CD14-positive monocyte (primary cell): ENCODE data around the gene EXD3. TPM values are rescaled to one million over a fixed set of nuclear protein-coding genes. Genes with fewer than 3 reads are reported as not detected.

Source experiments
- DNase-seq, 3 donors: peaks; one replicate each; pipeline ENCODE4 v3.0.0-alpha.2; 2011 to 2022
- H2AFZ ChIP-seq: 2 replicates; pipeline ENCODE4 v1.6.0; 2012; ENCODE audit warnings: mild to moderate bottlenecking, low read depth, low read length, inconsistent platforms; ENCODE audit not compliant: insufficient read depth, poor library complexity, severe bottlenecking
- H3K27ac ChIP-seq, 2 donors: 1 replicate in 1 of 2; 2 replicates in 1 of 2; pipeline ENCODE4 v1.5.1; 2012 to 2013; ENCODE audit warnings: low read length in 2 of 2, control low read depth in 1 of 2, inconsistent platforms in 1 of 2, low read depth in 1 of 2, mild to moderate bottlenecking in 1 of 2
- H3K27me3 ChIP-seq, 2 donors: one replicate each; pipeline versions ENCODE4 v1.6.0 to v1.6.1; 2011 to 2013; ENCODE audit warnings: low read length in 2 of 2; ENCODE audit not compliant: control insufficient read depth in 2 of 2, insufficient read depth in 2 of 2
- H3K36me3 ChIP-seq, 2 donors: replicated peaks in 1 of 2; 1 replicate in 1 of 2; 2 replicates in 1 of 2; pipeline versions ENCODE4 v1.5.1 to v1.6.1; 2012 to 2013; ENCODE audit warnings: low read length in 2 of 2, control low read depth in 1 of 2, inconsistent platforms in 1 of 2, mild to moderate bottlenecking in 1 of 2; ENCODE audit not compliant: insufficient read depth in 2 of 2, control insufficient read depth in 1 of 2
- H3K4me1 ChIP-seq, 2 donors: 1 replicate in 1 of 2; 2 replicates in 1 of 2; pipeline versions ENCODE4 v1.5.1 to v1.6.1; 2012 to 2013; ENCODE audit warnings: low read length in 2 of 2, control low read depth in 1 of 2, inconsistent platforms in 1 of 2, mild to moderate bottlenecking in 1 of 2, moderate library complexity in 1 of 2; ENCODE audit not compliant: insufficient read depth in 2 of 2, control insufficient read depth in 1 of 2
- H3K4me2 ChIP-seq: replicated peaks from 2 replicates; pipeline ENCODE3; 2012; ENCODE audit warnings: low read length, moderate library complexity, mild to moderate bottlenecking; ENCODE audit not compliant: poor library complexity, severe bottlenecking; ENCODE audit errors: extremely low read depth
- H3K4me3 ChIP-seq, 3 experiments: fragments of 200-600 bp in 1 of 3; sonication (generic) in 1 of 3; replicated peaks in 1 of 3; 1 replicate in 2 of 3; 2 replicates in 1 of 3; pipeline ENCODE4 v1.5.1; 2011 to 2013; ENCODE audit warnings: low read length in 3 of 3, mild to moderate bottlenecking in 3 of 3, control low read depth in 2 of 3, low read depth in 2 of 3, inconsistent platforms in 1 of 3, moderate library complexity in 1 of 3
- H3K79me2 ChIP-seq: 2 replicates; pipeline ENCODE4 v1.6.0; 2012; ENCODE audit warnings: mild to moderate bottlenecking, control low read depth, inconsistent platforms, low read length, moderate library complexity; ENCODE audit not compliant: insufficient read depth
- H3K9ac ChIP-seq: 2 replicates; pipeline ENCODE4 v1.6.0; 2017; ENCODE audit warnings: low read length, mild to moderate bottlenecking; ENCODE audit not compliant: insufficient read depth, poor library complexity, severe bottlenecking
- H3K9me3 ChIP-seq, 2 donors: replicated peaks in 1 of 2; 1 replicate in 1 of 2; 2 replicates in 1 of 2; pipeline versions ENCODE4 v1.5.1 to v1.6.1; 2012 to 2013; ENCODE audit warnings: low read length in 2 of 2, control low read depth in 1 of 2; ENCODE audit not compliant: control insufficient read depth in 1 of 2, insufficient read depth in 1 of 2
- H4K20me1 ChIP-seq: 2 replicates; pipeline ENCODE4 v1.6.0; 2012; ENCODE audit warnings: mild to moderate bottlenecking, low read length, control low read depth, moderate library complexity; ENCODE audit not compliant: insufficient read depth
- H3K27ac Mint-ChIP-seq, 7 donors: one replicate each; pipeline ENCODE4 v1.8.0; 2020; ENCODE audit warnings: mild to moderate bottlenecking in 7 of 7, mixed read lengths in 7 of 7, moderate library complexity in 6 of 7, inconsistent platforms in 2 of 7
- H3K27me3 Mint-ChIP-seq, 3 donors: one replicate each; pipeline ENCODE4 v1.8.0; 2021 to 2022; ENCODE audit warnings: low read depth in 3 of 3, mild to moderate bottlenecking in 3 of 3, mixed read lengths in 3 of 3, moderate library complexity in 3 of 3, inconsistent platforms in 1 of 3
- H3K36me3 Mint-ChIP-seq, 2 donors: one replicate each; pipeline ENCODE4 v1.8.0; 2020; ENCODE audit warnings: mixed read lengths in 2 of 2, inconsistent platforms in 1 of 2, mild to moderate bottlenecking in 1 of 2
- H3K4me1 Mint-ChIP-seq: one replicate; pipeline ENCODE4 v1.8.0; 2020; ENCODE audit warnings: mild to moderate bottlenecking, mixed read lengths
- H3K4me3 Mint-ChIP-seq, 2 donors: one replicate each; pipeline ENCODE4 v1.8.0; 2020; ENCODE audit warnings: mild to moderate bottlenecking in 2 of 2, mixed read lengths in 2 of 2, moderate library complexity in 1 of 2
- H3K9me3 Mint-ChIP-seq, 7 donors: one replicate each; pipeline ENCODE4 v1.8.0; 2020 to 2022; ENCODE audit warnings: mixed read lengths in 7 of 7, mild to moderate bottlenecking in 6 of 7, moderate library complexity in 6 of 7, inconsistent platforms in 2 of 7
- CTCF ChIP-seq: fragments of 200-600 bp; IDR thresholded peaks from one replicate; pipeline ENCODE4 v1.8.0; 2022; ENCODE audit warnings: antibody characterized with exemption, mild to moderate bottlenecking
- WGBS: methylation state at CpG from one replicate; pipeline ENCODE4 v1.1.5; 2013; ENCODE audit warnings: missing lambda C conversion rate; ENCODE audit not compliant: insufficient coverage; 5-methylcytosine and 5-hydroxymethylcytosine counted together
- intact Hi-C, 2 donors: fragments of 100-400 bp; cut with micrococcal nuclease; formaldehyde crosslinking; loops; one replicate each; pipeline versions ENCODE4 v1.15.0 to v1.15.1; 2023
- polyA plus RNA-seq, 3 donors: library from polyadenylated mRNA; depleted of rRNA in 1 of 3; unstranded in 2 of 3; stranded (reverse) in 1 of 3; fragments of 300-500 nt in 2 of 3; fragments of >200 nt in 1 of 3; fragmentation: Illumina TruSeq in 2 of 3; gene quantifications; 1 replicate in 2 of 3; 2 replicates in 1 of 3; pipeline ENCODE4 v1.2.3, GENCODE V29; 2012 to 2021

The EXD3 gene
- polyA plus RNA-seq, 3 donors = 2.0 to 10.8 (median 3.0) TPM

GRCh38 chr9:137470785-137471184 lies 47.8 kb upstream of the EXD3 start:
- H3K9me3 Mint-ChIP-seq = peaks cover 18 to 34% (median 32%) of the 10 kb centered on the region in 7 donors
- H3K9ac ChIP-seq = no peak overlapping the region
- no peaks in the 10 kb centered on the region for H3K79me2 ChIP-seq
- H3K4me3 Mint-ChIP-seq = peak overlapping the region in 1 of 2 donors; percentile 72
- H3K4me3 ChIP-seq = no peak overlapping the region
- H3K27ac Mint-ChIP-seq = peak overlapping the region in 1 of 7 donors; percentile 48
- no peak for TF ChIP-seq CTCF
- H3K4me1 ChIP-seq = no peaks in the 10 kb centered on the region
- H3K36me3 Mint-ChIP-seq = no peaks in the 10 kb centered on the region
- 0% methylated on average over 2 of the region's 7 CpGs for WGBS
- H3K4me1 Mint-ChIP-seq = peaks cover 5% of the 10 kb centered on the region
- intact Hi-C loops = no loop called here
- H3K9me3 ChIP-seq = peaks cover 23 to 29% of the 10 kb centered on the region in 2 donors
- no peak for DNase-seq
- no peak overlapping the region for H3K27ac ChIP-seq
- no peaks in the 10 kb centered on the region for H4K20me1 ChIP-seq
- H3K4me2 ChIP-seq = no peak overlapping the region
- H3K27me3 ChIP-seq = no peaks in the 10 kb centered on the region
- no peak overlapping the region for H2AFZ ChIP-seq
- peaks cover 10 to 20% (median 15%) of the 10 kb centered on the region in 3 donors for H3K27me3 Mint-ChIP-seq
- no peaks in the 10 kb centered on the region for H3K36me3 ChIP-seq

GRCh38 chr9:137467896-137468295 lies 44.9 kb upstream of the EXD3 start:
- Histone ChIP-seq H3K36me3 (no peaks in the 10 kb centered on the region), H4K20me1 (no peaks in the 10 kb centered on the region), H3K4me1 (no peaks in the 10 kb centered on the region), H3K27ac (no peak overlapping the region), H3K4me2 (no peak overlapping the region), H3K9ac (no peak overlapping the region), H3K9me3 (peaks cover 2 to 4% of the 10 kb centered on the region in 2 donors), H3K27me3 (no peaks in the 10 kb centered on the region), H2AFZ (no peak overlapping the region), H3K4me3 (no peak overlapping the region), H3K79me2 (no peaks in the 10 kb centered on the region)
- Mint-ChIP-seq H3K27ac (no peak overlapping the region), H3K4me3 (no peak overlapping the region), H3K36me3 (no peaks in the 10 kb centered on the region), H3K4me1 (peaks cover 5% of the 10 kb centered on the region), H3K27me3 (peaks cover 8 to 17% (median 16%) of the 10 kb centered on the region in 3 donors), H3K9me3 (peaks cover 2 to 10% (median 7%) of the 10 kb centered on the region in 7 donors)
- no peak for TF ChIP-seq CTCF
- DNase-seq = no peak
- intact Hi-C loops = loop anchor here in 1 of 2 donors (10.0 kb wide), 1 partner anchor 137 kb away; the partner anchor contains the start of gene ARRDC1
- 93% methylated on average over 4 of the region's 7 CpGs for WGBS
